Measurements from ENCODE around the gene USP5.

USP5 gene

GRCh38 chr12:6840330-6840729, 11.6 kb upstream of the USP5 start:
- H3K27ac Mint-ChIP-seq = no peak overlapping the region
- H3K4me3 Mint-ChIP-seq = no peak overlapping the region
- intact Hi-C loops (cut with micrococcal nuclease) = no loop called here
- peaks cover 5% of the 10 kb centered on the region for H3K4me1 Mint-ChIP-seq (ENCODE audit: low read depth)
- no peaks in the 10 kb centered on the region for H3K36me3 Mint-ChIP-seq (ENCODE audit: low read depth)
- no peaks in the 10 kb centered on the region for H3K9me3 Mint-ChIP-seq
- peaks cover 10% of the 10 kb centered on the region for H3K27me3 Mint-ChIP-seq

- H3K27ac Mint-ChIP-seq = no peak within 1 kb of the TSS
- no peaks in the 10 kb centered on the region for H3K36me3 Mint-ChIP-seq (ENCODE audit: low read depth)
- H3K4me1 Mint-ChIP-seq (ENCODE audit: low read depth) = peaks cover 6% of the 10 kb centered on the region
- no peak within 1 kb of the TSS for H3K4me3 Mint-ChIP-seq
- intact Hi-C loops (cut with micrococcal nuclease) = no loop called here
- H3K9me3 Mint-ChIP-seq = no peaks in the 10 kb centered on the region
- peaks cover 10% of the 10 kb centered on the region for H3K27me3 Mint-ChIP-seq
Observed at GRCh38 chr12:6840761-6841515, 11.0 kb upstream of the USP5 start, which contains the start of gene GNB3. GNB3 (plus strand) TSS chr12:6840925; CDS start chr12:6841288, 363 bp downstream.

- no peaks in the 10 kb centered on the region for H3K36me3 Mint-ChIP-seq (ENCODE audit: low read depth)
- no peak overlapping the region for H3K4me3 Mint-ChIP-seq
- H3K27me3 Mint-ChIP-seq = peaks cover 10% of the 10 kb centered on the region
- H3K4me1 Mint-ChIP-seq (ENCODE audit: low read depth) = peaks cover 17% of the 10 kb centered on the region
- H3K9me3 Mint-ChIP-seq = no peaks in the 10 kb centered on the region
- intact Hi-C loops (cut with micrococcal nuclease) = no loop called here
- H3K27ac Mint-ChIP-seq = no peak overlapping the region
Observed at GRCh38 chr12:6842075-6842474, 9.9 kb upstream of the USP5 start.

- H3K27ac Mint-ChIP-seq = no peak overlapping the region
- peaks cover 16% of the 10 kb centered on the region for H3K4me1 Mint-ChIP-seq (ENCODE audit: low read depth)
- H3K9me3 Mint-ChIP-seq = no peaks in the 10 kb centered on the region
- peaks cover 10% of the 10 kb centered on the region for H3K27me3 Mint-ChIP-seq
- intact Hi-C loops (cut with micrococcal nuclease) = no loop called here
- H3K36me3 Mint-ChIP-seq (ENCODE audit: low read depth) = no peaks in the 10 kb centered on the region
- no peak overlapping the region for H3K4me3 Mint-ChIP-seq
Observed at GRCh38 chr12:6843118-6843902, 8.6 kb upstream of the USP5 start.

- Mint-ChIP-seq H3K4me3 (no peak overlapping the region), H3K36me3 (ENCODE audit: low read depth) (no peaks in the 10 kb centered on the region), H3K27ac (no peak overlapping the region), H3K9me3 (no peaks in the 10 kb centered on the region), H3K27me3 (peaks cover 10% of the 10 kb centered on the region), H3K4me1 (ENCODE audit: low read depth) (peaks cover 24% of the 10 kb centered on the region)
- intact Hi-C loops (cut with micrococcal nuclease) = no loop called here
Observed at GRCh38 chr12:6845395-6845794, 6.6 kb upstream of the USP5 start.

GRCh38 chr12:6846316-6846869, 5.6 kb upstream of the USP5 start:
- intact Hi-C loops (cut with micrococcal nuclease) = no loop called here
- no peaks in the 10 kb centered on the region for H3K9me3 Mint-ChIP-seq
- H3K4me3 Mint-ChIP-seq = no peak overlapping the region
- H3K4me1 Mint-ChIP-seq (ENCODE audit: low read depth) = peaks cover 28% of the 10 kb centered on the region
- peaks cover under 1% of the 10 kb centered on the region for H3K36me3 Mint-ChIP-seq (ENCODE audit: low read depth)
- H3K27me3 Mint-ChIP-seq = peaks cover 10% of the 10 kb centered on the region
- H3K27ac Mint-ChIP-seq = no peak overlapping the region

- peaks cover 29% of the 10 kb centered on the region for H3K4me1 Mint-ChIP-seq (ENCODE audit: low read depth)
- intact Hi-C loops (cut with micrococcal nuclease) = no loop called here
- peaks cover 8% of the 10 kb centered on the region for H3K27me3 Mint-ChIP-seq
- H3K36me3 Mint-ChIP-seq (ENCODE audit: low read depth) = peaks cover 13% of the 10 kb centered on the region
- H3K27ac Mint-ChIP-seq = peak overlapping the region; percentile 16
- H3K4me3 Mint-ChIP-seq = no peak overlapping the region
- no peaks in the 10 kb centered on the region for H3K9me3 Mint-ChIP-seq
Observed at GRCh38 chr12:6847676-6848075, 4.3 kb upstream of the USP5 start.

GRCh38 chr12:6849427-6849826, 2.5 kb upstream of the USP5 start:
- no peak overlapping the region for H3K4me3 Mint-ChIP-seq
- intact Hi-C loops (cut with micrococcal nuclease) = no loop called here
- H3K9me3 Mint-ChIP-seq = no peaks in the 10 kb centered on the region
- H3K27ac Mint-ChIP-seq = no peak overlapping the region
- peaks cover 46% of the 10 kb centered on the region for H3K4me1 Mint-ChIP-seq (ENCODE audit: low read depth)
- H3K36me3 Mint-ChIP-seq (ENCODE audit: low read depth) = peaks cover 23% of the 10 kb centered on the region
- no peaks in the 10 kb centered on the region for H3K27me3 Mint-ChIP-seq

GRCh38 chr12:6849976-6850560, 1.9 kb upstream of the USP5 start:
- peaks cover 46% of the 10 kb centered on the region for H3K4me1 Mint-ChIP-seq (ENCODE audit: low read depth)
- H3K4me3 Mint-ChIP-seq = no peak overlapping the region
- no peaks in the 10 kb centered on the region for H3K9me3 Mint-ChIP-seq
- peak overlapping the region; percentile 91 for H3K27ac Mint-ChIP-seq
- no peaks in the 10 kb centered on the region for H3K27me3 Mint-ChIP-seq
- intact Hi-C loops (cut with micrococcal nuclease) = no loop called here
- H3K36me3 Mint-ChIP-seq (ENCODE audit: low read depth) = peaks cover 24% of the 10 kb centered on the region

GRCh38 chr12:6850796-6851152, 1.2 kb upstream of the USP5 start:
- H3K4me3 Mint-ChIP-seq = no peak overlapping the region

GRCh38 chr12:6851153-6851920, 613 bp upstream of the USP5 start, which contains the start of gene CDCA3:
CDCA3 (minus strand) TSS chr12:6851286; CDS start chr12:6850952, 334 bp downstream.
- peak within 1 kb of the TSS; percentile 91 for H3K27ac Mint-ChIP-seq
- intact Hi-C loops (cut with micrococcal nuclease) = no loop called here

More at GRCh38 chr12:6850796-6851152, 1.2 kb upstream of the USP5 start:
- H3K4me1 Mint-ChIP-seq (ENCODE audit: low read depth) = peaks cover 46% of the 10 kb centered on the region
- H3K27me3 Mint-ChIP-seq = no peaks in the 10 kb centered on the region
- H3K27ac Mint-ChIP-seq = peak overlapping the region; percentile 91
- H3K9me3 Mint-ChIP-seq = no peaks in the 10 kb centered on the region
- H3K36me3 Mint-ChIP-seq (ENCODE audit: low read depth) = peaks cover 30% of the 10 kb centered on the region
- intact Hi-C loops (cut with micrococcal nuclease) = no loop called here

GRCh38 chr12:6852651-6853354, 853 bp downstream of the USP5 start:
- no peaks in the 10 kb centered on the region for H3K9me3 Mint-ChIP-seq
- no peaks in the 10 kb centered on the region for H3K27me3 Mint-ChIP-seq
- peaks cover 50% of the 10 kb centered on the region for H3K36me3 Mint-ChIP-seq (ENCODE audit: low read depth)
- intact Hi-C loops (cut with micrococcal nuclease) = loop anchor here (1.0 kb wide), 2 partner anchors 19 to 190 kb away; partner anchors contain the start of gene ING4
- peaks cover 35% of the 10 kb centered on the region for H3K4me1 Mint-ChIP-seq (ENCODE audit: low read depth)
- H3K27ac Mint-ChIP-seq = peak overlapping the region; percentile 91
- peak overlapping the region; percentile 87 for H3K4me3 Mint-ChIP-seq

More at GRCh38 chr12:6851153-6851920, 613 bp upstream of the USP5 start, which contains the start of gene CDCA3:
- no peaks in the 10 kb centered on the region for H3K9me3 Mint-ChIP-seq
- peak within 1 kb of the TSS; percentile 87 for H3K4me3 Mint-ChIP-seq
- H3K4me1 Mint-ChIP-seq (ENCODE audit: low read depth) = peaks cover 41% of the 10 kb centered on the region
- peaks cover 35% of the 10 kb centered on the region for H3K36me3 Mint-ChIP-seq (ENCODE audit: low read depth)
- H3K27me3 Mint-ChIP-seq = no peaks in the 10 kb centered on the region

GRCh38 chr12:6853626-6854025, 1.7 kb downstream of the USP5 start:
- intact Hi-C loops (cut with micrococcal nuclease) = no loop called here
- Mint-ChIP-seq H3K27ac (peak overlapping the region; percentile 91), H3K36me3 (ENCODE audit: low read depth) (peaks cover 58% of the 10 kb centered on the region), H3K4me1 (ENCODE audit: low read depth) (peaks cover 28% of the 10 kb centered on the region), H3K9me3 (no peaks in the 10 kb centered on the region), H3K27me3 (no peaks in the 10 kb centered on the region), H3K4me3 (no peak overlapping the region)
